ENCODE data around the gene DGKB. TPM values are rescaled to one million over a fixed set of nuclear protein-coding genes. Genes with fewer than 3 reads are reported as not detected.

DGKB gene
- total RNA-seq, 1 experiment from 2014 or later: not detected

DNA sequence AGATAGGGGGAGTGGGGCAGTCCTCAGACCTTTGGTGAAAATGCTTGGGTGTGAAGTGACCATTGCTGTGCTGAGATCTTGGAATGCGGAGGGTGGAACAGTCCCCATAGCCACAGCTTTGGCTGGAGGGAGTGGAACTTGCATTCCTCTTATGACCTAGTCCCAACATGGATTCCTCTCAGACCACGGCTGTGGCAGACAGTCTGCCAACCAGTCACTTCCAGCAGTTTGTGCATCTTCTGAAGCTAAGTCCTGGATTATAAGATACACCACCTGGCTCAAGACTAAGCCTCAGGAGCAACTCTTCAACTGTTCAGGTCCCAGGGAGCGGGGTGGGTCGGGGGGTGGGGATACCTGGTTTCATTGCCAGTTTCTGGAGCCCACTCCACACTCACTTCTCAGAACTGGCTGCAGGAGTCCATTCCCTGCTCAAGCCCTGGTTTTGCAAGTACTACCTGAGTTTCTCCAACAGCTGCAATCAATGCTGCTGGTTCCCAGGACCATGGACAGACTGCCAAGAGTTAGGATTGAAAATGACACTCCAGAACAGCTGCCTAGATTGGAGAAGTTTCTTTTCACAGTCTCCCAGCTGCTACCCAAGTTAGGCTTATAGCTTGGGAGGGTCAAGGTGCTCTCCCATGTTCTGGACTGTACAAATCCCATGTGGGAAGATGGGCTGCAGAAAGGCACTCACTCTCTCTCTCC, 29.1 kb upstream of the DGKB start:
- BruUV-seq (replicated peaks): no TSS peak
- TF ChIP-seq, protein P1, sequence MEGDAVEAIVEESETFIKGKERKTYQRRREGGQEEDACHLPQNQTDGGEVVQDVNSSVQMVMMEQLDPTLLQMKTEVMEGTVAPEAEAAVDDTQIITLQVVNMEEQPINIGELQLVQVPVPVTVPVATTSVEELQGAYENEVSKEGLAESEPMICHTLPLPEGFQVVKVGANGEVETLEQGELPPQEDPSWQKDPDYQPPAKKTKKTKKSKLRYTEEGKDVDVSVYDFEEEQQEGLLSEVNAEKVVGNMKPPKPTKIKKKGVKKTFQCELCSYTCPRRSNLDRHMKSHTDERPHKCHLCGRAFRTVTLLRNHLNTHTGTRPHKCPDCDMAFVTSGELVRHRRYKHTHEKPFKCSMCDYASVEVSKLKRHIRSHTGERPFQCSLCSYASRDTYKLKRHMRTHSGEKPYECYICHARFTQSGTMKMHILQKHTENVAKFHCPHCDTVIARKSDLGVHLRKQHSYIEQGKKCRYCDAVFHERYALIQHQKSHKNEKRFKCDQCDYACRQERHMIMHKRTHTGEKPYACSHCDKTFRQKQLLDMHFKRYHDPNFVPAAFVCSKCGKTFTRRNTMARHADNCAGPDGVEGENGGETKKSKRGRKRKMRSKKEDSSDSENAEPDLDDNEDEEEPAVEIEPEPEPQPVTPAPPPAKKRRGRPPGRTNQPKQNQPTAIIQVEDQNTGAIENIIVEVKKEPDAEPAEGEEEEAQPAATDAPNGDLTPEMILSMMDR (IDR thresholded peaks at IDR 0.05): no peak
- TF ChIP-seq TCF7L2 (IDR thresholded peaks at IDR 0.05; ENCODE audit: low read depth, low read length) (no peak), SIN3A (IDR thresholded peaks at IDR 0.05; ENCODE audit: borderline replicate concordance, insufficient read depth, low read depth, low read length) (no peak), POLR2AphosphoS5 (IDR thresholded peaks at IDR 0.05; ENCODE audit: low read depth, low read length) (no peak)
- TF ChIP-seq, protein P2, sequence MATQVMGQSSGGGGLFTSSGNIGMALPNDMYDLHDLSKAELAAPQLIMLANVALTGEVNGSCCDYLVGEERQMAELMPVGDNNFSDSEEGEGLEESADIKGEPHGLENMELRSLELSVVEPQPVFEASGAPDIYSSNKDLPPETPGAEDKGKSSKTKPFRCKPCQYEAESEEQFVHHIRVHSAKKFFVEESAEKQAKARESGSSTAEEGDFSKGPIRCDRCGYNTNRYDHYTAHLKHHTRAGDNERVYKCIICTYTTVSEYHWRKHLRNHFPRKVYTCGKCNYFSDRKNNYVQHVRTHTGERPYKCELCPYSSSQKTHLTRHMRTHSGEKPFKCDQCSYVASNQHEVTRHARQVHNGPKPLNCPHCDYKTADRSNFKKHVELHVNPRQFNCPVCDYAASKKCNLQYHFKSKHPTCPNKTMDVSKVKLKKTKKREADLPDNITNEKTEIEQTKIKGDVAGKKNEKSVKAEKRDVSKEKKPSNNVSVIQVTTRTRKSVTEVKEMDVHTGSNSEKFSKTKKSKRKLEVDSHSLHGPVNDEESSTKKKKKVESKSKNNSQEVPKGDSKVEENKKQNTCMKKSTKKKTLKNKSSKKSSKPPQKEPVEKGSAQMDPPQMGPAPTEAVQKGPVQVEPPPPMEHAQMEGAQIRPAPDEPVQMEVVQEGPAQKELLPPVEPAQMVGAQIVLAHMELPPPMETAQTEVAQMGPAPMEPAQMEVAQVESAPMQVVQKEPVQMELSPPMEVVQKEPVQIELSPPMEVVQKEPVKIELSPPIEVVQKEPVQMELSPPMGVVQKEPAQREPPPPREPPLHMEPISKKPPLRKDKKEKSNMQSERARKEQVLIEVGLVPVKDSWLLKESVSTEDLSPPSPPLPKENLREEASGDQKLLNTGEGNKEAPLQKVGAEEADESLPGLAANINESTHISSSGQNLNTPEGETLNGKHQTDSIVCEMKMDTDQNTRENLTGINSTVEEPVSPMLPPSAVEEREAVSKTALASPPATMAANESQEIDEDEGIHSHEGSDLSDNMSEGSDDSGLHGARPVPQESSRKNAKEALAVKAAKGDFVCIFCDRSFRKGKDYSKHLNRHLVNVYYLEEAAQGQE (IDR thresholded peaks at IDR 0.05; ENCODE audit: insufficient read depth in 1 of 2, low read depth in 2 of 2, low read length in 1 of 2): no peak
- Histone ChIP-seq H3K9me3 (ENCODE audit: control insufficient read depth, insufficient read depth, low read depth, low read length) (no peaks in the 10 kb centered on the region), H3K27ac (ENCODE audit: low read length) (no peak overlapping the region), H3K36me3 (ENCODE audit: control insufficient read depth, insufficient read depth, low read length) (no peaks in the 10 kb centered on the region), H3K4me1 (ENCODE audit: control insufficient read depth, insufficient read depth, low read length) (no peaks in the 10 kb centered on the region), H3K4me3 (ENCODE audit: low read depth in 2 of 2, low read length in 2 of 2) (no peak overlapping the region), H3K27me3 (ENCODE audit: control insufficient read depth, insufficient read depth, low read length) (no peaks in the 10 kb centered on the region)
- ChIA-PET CTCF (no interaction called here), POLR2A (no interaction called here)
- ATAC-seq (no peak), DNase-seq (ENCODE audit: low read depth, low spot score) (no peak)
- intact Hi-C loops (cut with micrococcal nuclease; ENCODE audit: unreplicated experiment): no loop called here
- in situ Hi-C loops (cut with HindIII; ENCODE audit: low pct_unique_long_range_greater_than_20kb, low sequenced_read_pairs): no loop called here

DNA sequence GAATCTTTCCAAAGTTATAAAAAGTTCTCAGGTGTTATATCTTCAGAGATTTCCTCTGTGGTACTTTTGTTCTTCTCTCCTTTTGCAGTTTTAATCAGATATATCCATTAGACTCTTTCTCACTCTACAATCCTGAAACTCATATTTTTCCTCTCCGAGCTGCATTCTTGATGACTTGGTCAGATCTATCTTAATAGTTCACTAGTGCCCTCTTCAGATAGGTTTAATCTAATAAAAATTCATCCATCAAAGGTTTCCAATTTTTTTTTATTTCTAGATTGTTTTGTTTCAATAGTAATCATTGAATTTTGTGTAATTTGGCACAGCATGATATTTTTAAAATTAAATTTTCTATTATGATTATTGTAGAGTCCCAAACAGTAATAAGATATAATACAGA, 21.8 kb upstream of the DGKB start:
- H3K9me3 ChIP-seq (ENCODE audit: control insufficient read depth, insufficient read depth, low read depth, low read length): no peaks in the 10 kb centered on the region
- H3K4me1 ChIP-seq (ENCODE audit: control insufficient read depth, insufficient read depth, low read length): no peaks in the 10 kb centered on the region
- ATAC-seq: no peak
- H3K27ac ChIP-seq (ENCODE audit: low read length): no peak overlapping the region
- TF ChIP-seq, protein P2 (IDR thresholded peaks at IDR 0.05; ENCODE audit: insufficient read depth in 1 of 2, low read depth in 2 of 2, low read length in 1 of 2): no peak
- no peak for TF ChIP-seq POLR2AphosphoS5 (IDR thresholded peaks at IDR 0.05; ENCODE audit: low read depth, low read length)
- TF ChIP-seq SIN3A (IDR thresholded peaks at IDR 0.05; ENCODE audit: borderline replicate concordance, insufficient read depth, low read depth, low read length): no peak
- TF ChIP-seq, protein P1 (IDR thresholded peaks at IDR 0.05): no peak
- no peak for TF ChIP-seq TCF7L2 (IDR thresholded peaks at IDR 0.05; ENCODE audit: low read depth, low read length)
- no peak overlapping the region for H3K4me3 ChIP-seq (ENCODE audit: low read depth in 2 of 2, low read length in 2 of 2)
- ChIA-PET CTCF (no interaction called here), POLR2A (no interaction called here)
- in situ Hi-C loops (cut with HindIII; ENCODE audit: low pct_unique_long_range_greater_than_20kb, low sequenced_read_pairs): no loop called here
- H3K27me3 ChIP-seq (ENCODE audit: control insufficient read depth, insufficient read depth, low read length): no peaks in the 10 kb centered on the region
- no peak for DNase-seq (ENCODE audit: low read depth, low spot score)
- no TSS peak for BruUV-seq (replicated peaks)
- intact Hi-C loops (cut with micrococcal nuclease; ENCODE audit: unreplicated experiment): no loop called here
- no peaks in the 10 kb centered on the region for H3K36me3 ChIP-seq (ENCODE audit: control insufficient read depth, insufficient read depth, low read length)
